ENCODE results near the gene PPP2CA. TPM values are rescaled to one million over a fixed set of nuclear protein-coding genes. Genes with fewer than 3 reads are reported as not detected.
A peak's percentile ranks its signal among the peaks of the same experiment; 100 is the strongest.
"Not testable (repeated sequence)": the region's sequence is repeated elsewhere in the genome, so short reads cannot be mapped to it uniquely, and the experiment has no call there.

Gene PPP2CA
- total RNA-seq (2014; rRNA removed; shearing (Covaris generic)), result 416 and 424 TPM in 2 replicates

DNA sequence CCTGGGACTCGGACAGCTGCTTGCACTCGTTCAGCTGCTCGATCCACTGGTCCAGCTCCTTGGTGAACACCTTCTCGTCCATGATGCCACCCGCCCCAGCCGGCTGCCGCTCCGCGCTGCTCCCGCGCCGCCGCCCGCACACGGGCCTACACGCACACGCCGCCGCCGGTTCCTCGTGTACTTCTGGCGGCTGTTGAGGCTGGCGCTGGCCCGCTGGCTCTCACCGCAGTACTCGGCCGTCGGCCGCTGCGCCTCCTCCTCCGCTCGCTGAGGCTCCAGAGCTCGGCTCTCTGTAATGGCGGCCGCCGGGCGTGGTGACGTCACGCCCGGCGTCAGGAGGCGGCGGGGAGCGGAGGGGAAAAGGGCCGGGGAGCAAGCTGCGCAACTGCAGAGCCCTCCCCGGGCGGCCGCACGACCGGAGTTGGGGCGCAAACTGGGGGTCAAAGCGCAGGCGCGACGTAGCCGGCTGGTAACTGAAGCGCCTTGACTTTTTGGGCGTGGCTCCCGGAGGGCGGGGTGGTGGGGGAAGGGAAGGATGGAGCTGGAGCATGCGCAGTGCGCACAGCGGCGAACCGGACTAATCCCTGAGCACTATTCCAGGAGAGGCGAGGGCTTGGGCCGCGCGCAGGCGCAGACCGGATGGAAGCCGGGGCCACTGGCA, at the start of gene PPP2CA:
TSS of gene PPP2CA (minus strand) at position 294 of the 661 bp plus-strand sequence. CDS start at position 82, 212 bp downstream.
- DNase-seq (ENCODE audit: low read depth), result peak; percentile 99

GRCh38 chr5:134273642-134274395, 47.9 kb upstream of the PPP2CA start:
- DNase-seq (ENCODE audit: low read depth), result no peak

- no peak for DNase-seq (ENCODE audit: low read depth)
Measured at GRCh38 chr5:134271059-134271458, 45.2 kb upstream of the PPP2CA start.

- DNase-seq (ENCODE audit: low read depth), result no peak
Measured at GRCh38 chr5:134268919-134269318, 43.0 kb upstream of the PPP2CA start.

DNA sequence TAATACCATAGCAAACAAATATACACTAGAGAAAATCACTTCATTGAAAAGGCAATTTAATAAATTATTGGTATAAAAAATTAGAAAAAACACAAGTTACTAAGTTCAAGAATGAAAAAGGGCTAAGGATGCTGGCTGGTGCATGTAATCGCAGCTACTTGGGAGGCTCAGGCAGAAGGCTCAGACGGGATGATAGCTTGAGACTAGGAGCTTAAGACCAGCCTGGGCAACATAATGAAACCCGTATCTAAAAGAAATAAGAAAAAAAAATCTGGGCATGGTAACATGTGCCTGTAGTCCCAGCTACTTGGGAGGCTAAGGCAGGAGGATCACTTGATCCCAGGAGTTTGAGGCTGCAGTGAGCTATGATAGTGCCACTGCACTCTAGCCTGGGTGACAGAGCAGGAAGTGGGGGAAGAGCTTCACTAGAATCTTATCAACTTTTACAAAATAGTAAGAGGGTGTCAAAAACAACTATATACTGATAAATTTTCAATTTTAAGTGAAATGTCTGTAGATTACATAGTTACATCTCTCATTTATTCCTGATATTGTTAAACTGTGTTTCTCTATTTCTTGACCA, 42.2 kb upstream of the PPP2CA start:
- DNase-seq (ENCODE audit: low read depth), result no peak

DNA sequence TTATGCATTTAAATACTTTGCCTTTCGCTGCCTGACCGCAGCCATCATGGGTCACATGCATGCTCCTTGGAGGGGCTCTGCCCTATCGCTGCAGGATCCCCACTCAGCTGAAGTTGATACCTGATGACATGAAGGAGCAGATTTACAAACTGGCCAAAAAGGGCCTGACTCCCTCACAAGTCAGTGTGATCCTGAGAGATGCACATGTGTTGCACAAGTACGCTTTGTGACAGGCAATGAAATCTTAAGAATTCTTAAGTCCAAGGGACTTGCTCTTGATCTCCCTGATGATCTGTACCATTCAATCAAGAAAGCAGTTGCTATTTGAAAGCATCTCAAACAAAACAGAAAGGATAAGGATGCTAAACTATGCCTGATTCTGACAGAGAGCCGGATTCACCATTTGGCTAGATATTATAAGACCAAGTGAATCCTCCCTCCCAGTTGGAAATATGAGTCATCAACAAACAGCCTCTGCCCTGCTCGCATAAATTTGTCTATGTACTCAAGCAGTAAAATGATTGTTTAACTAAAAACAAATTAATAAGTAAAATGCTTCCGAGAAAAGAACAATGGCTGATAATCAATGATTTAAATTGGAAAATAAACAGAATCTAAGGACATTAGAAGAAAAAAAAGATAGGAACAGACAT, 41.6 kb upstream of the PPP2CA start:
- no peak for DNase-seq (ENCODE audit: low read depth)

- no peak for DNase-seq (ENCODE audit: low read depth)
Measured at GRCh38 chr5:134263801-134264200, 37.9 kb upstream of the PPP2CA start.

- not testable (repeated sequence) for DNase-seq (ENCODE audit: low read depth)
Measured at GRCh38 chr5:134262629-134263028, 36.8 kb upstream of the PPP2CA start.

DNA sequence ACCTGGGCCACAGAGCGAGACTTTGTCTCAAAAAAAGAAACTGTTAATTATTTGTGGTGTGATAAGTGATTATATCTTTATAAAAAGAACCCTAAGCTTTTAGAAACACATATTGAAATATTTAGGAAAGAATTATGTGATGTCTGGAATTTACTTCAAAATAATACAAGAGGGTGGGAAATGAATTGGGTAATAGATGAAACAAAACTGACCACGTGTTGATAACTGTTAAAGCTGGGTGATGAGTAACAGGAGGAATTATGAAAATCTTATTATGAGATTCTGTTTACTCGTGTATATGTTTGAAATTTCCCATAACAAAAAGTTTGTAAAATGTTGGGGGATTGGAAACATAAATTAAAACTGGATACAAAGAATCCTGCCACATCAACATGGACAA, 33.0 kb upstream of the PPP2CA start:
- no peak for DNase-seq (ENCODE audit: low read depth)

DNA sequence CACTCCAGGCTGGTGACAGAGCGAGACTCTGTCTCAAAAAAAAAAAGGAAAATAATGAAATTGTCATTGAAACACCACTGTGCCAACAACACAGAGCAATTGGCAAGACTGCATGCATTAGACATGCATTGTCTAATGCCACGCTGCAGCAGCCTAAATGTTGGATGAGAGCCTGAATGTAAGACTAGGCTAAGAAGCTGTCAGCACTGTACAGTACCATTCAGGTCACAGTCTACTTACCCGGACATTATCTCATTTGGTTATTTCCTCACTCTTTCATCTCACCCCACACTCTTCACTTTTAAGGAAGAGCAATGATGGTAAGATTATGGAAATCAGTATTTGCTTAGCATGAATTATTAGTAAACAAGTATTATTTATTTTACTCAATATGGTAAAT, 31.3 kb upstream of the PPP2CA start:
- DNase-seq (ENCODE audit: low read depth), result no peak

DNA sequence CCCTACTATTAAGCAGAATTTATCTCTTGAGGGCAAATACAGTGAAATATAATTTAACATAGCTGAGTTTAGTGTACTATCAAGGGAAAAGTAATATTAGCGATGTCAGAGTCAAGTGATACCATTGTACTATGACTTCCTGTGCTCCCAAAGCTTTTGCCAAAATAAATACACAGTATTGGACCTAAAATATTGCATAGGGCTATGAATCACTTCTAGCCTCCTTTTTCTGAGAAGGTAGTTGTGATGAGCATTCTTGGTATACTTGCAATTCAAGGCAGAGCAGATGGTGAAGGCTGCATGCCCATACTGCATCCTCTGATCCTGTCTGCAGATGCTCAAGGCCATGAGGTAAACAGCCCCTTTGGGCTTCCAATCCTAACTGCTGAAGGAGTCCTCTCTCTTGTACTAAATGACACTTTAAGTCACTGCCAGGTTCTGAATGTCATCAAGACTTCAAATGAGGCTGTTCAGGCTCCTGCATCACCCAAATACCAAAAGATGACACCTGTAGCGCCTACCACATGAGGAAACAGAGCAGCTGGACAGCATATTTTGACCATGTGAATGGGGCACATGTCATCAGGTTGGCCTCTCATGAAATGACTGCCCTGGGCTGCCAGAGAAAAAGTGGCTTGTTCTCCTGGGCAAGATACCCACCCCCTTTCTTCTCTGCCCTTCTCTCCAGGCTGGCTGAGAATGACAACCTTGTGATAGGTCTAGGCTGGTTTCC, 29.7 kb upstream of the PPP2CA start:
- DNase-seq (ENCODE audit: low read depth), result peak; percentile 28

- not testable (repeated sequence) for DNase-seq (ENCODE audit: low read depth)
Measured at GRCh38 chr5:134253368-134254153, 27.7 kb upstream of the PPP2CA start.

- DNase-seq (ENCODE audit: low read depth), result peak; percentile 87
Measured at GRCh38 chr5:134252671-134253070, 26.8 kb upstream of the PPP2CA start.

- DNase-seq (ENCODE audit: low read depth), result no peak
Measured at GRCh38 chr5:134250949-134251348, 25.1 kb upstream of the PPP2CA start.

GRCh38 chr5:134249469-134250379, 23.9 kb upstream of the PPP2CA start:
- DNase-seq (ENCODE audit: low read depth), result peak; percentile 19

DNA sequence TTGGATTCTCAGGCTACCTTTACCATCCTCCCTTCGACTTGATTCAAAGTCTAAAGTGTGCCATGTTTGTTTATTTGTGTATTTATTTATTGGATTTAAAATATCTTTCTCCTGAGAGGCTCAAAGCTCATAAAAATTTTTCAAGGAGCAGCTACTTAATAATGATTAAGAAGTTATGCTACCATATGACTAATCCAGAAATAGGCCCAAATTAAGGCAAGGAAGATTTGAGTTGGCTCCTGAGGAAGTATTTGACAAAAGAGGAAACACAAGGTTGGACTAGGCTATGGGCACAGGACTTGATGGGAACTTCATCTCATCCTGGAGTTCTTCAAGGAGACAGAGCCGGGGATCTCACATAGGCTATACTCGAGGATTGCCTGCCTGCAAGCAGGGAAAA, 22.4 kb upstream of the PPP2CA start:
- no peak for DNase-seq (ENCODE audit: low read depth)

DNA sequence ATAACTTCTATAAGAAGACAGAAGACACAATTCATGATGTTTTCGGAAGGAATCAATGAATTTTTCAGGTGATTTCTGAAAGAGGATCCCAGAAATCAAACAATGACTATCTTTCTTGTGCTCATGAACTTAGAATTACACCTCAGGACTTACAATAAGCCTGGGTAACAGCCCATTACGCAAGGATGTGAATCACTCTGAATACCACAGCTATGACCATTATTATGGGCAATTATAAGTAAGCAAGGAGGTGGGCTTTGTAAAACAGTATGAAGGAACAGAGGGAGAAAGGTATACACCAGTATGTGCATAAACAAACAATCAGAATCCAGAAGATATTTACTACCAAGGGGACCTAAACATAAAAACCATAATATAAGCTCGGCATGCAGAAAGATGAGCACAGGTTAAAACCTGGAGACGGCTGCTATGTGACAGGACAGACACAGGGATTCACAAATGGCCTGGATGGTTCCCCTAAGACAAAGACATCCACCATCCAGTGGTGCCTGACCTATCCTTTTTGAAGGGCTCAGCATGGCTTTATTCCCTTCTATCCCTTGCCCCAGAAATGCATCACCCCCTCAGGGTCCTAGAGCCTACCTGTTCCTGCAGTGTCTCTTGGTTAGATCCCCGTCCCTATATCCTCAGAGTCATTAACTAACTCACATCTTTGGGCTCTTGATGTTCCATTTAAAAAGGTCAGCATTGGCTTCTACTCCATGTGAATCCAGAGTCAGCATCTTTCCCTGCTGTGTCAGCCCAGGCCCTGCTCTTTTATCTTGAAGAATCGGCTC, 21.8 kb upstream of the PPP2CA start:
- peak; percentile 88 for DNase-seq (ENCODE audit: low read depth)

- peak; percentile 30 for DNase-seq (ENCODE audit: low read depth)
Measured at GRCh38 chr5:134246771-134247427, 21.0 kb upstream of the PPP2CA start.
